Transverse colon (tissue), 4 donors: ENCODE measurements around the gene SLC25A24. TPM values are rescaled to one million over a fixed set of nuclear protein-coding genes. Genes with fewer than 3 reads are reported as not detected.

Experiments used
- DNase-seq: peaks from one replicate; pipeline ENCODE4 v3.0.0-alpha.2; 2019
- H3K27ac ChIP-seq, 4 donors: fragments of 200-600 bp; sonication (generic); 2 replicates each; pipeline ENCODE4 v1.5.1; 2016 to 2018; ENCODE audit warnings: inconsistent platforms in 4 of 4
- H3K27me3 ChIP-seq: fragments of 200-600 bp; sonication (generic); 2 replicates; pipeline ENCODE4 v1.5.1; 2017; ENCODE audit warnings: inconsistent platforms
- H3K36me3 ChIP-seq, 4 donors: fragments of 200-600 bp; sonication (generic); 2 replicates each; pipeline ENCODE4 v1.5.1; 2017 to 2019; ENCODE audit warnings: inconsistent platforms in 4 of 4
- H3K4me1 ChIP-seq, 4 donors: fragments of 200-600 bp; sonication (generic); 2 replicates each; pipeline ENCODE4 v1.5.1; 2017 to 2020; ENCODE audit warnings: inconsistent platforms in 4 of 4
- H3K4me3 ChIP-seq, 4 donors: fragments of 200-600 bp; sonication (generic); 1 replicate in 1 of 4; 2 replicates in 3 of 4; pipeline versions ENCODE4 v1.5.1 to v1.6.1; 2017 to 2019; ENCODE audit warnings: inconsistent platforms in 4 of 4
- H3K9me3 ChIP-seq, 2 donors: fragments of 200-600 bp; sonication (generic); 2 replicates each; pipeline ENCODE4 v1.5.1; 2017 to 2019; ENCODE audit warnings: inconsistent platforms in 2 of 2
- EP300 ChIP-seq: sonication (generic); formaldehyde crosslinking; IDR thresholded peaks from one replicate; pipeline ENCODE4 v1.6.1; 2017; ENCODE audit warnings: antibody characterized with exemption, low read depth
- POLR2A ChIP-seq: fragments of 450-650 bp; IDR thresholded peaks from one replicate; pipeline ENCODE4 v1.6.1; 2016; ENCODE audit warnings: antibody characterized with exemption, mild to moderate bottlenecking, moderate library complexity
- POLR2AphosphoS5 ChIP-seq, 3 donors: sonication (generic); formaldehyde crosslinking; IDR thresholded peaks; one replicate each; pipeline ENCODE4 v1.6.1; 2016; ENCODE audit warnings: antibody characterized with exemption in 3 of 3
- WGBS, 2 donors: methylation state at CpG; one replicate each; pipeline ENCODE4 v1.1.5; 2018; ENCODE audit warnings: low coverage in 1 of 2; 5-methylcytosine and 5-hydroxymethylcytosine counted together
- in situ Hi-C, 4 donors: fragments of 200-750 bp; cut with MboI; loops; one replicate each; pipeline versions ENCODE4 v1.15.0 to v1.15.1; 2017; ENCODE audit warnings: low sequenced_read_pairs in 3 of 4, low pct_ligation_motif_present in 1 of 4, low pct_unique_long_range_greater_than_20kb in 1 of 4
- intact Hi-C: fragments of 100-400 bp; cut with DNase I; formaldehyde crosslinking; loops from one replicate; pipeline ENCODE4 v1.15.1; 2023; ENCODE audit warnings: low total_unique reads
- total RNA-seq, 4 donors: library from RNA; depleted of rRNA; stranded (reverse); fragments of >200 nt; gene quantifications; one replicate each; pipeline ENCODE4 v1.1.0, GENCODE V29; 2016
- TF ChIP-seq, protein P1 (sequence below), 5 experiments: fragments of 200-600 bp in 3 of 5; fragments of 450-650 bp in 2 of 5; sonication (generic) in 3 of 5; IDR thresholded peaks; 1 replicate in 2 of 5; 2 replicates in 3 of 5; pipeline ENCODE4 v1.5.1; 2016 to 2017; ENCODE audit warnings: antibody characterized with exemption in 5 of 5, inconsistent platforms in 3 of 5, mild to moderate bottlenecking in 2 of 5, moderate library complexity in 1 of 5

The SLC25A24 gene
- total RNA-seq, 4 donors from 2014 or later = 56.5 to 83.0 (median 77.3) TPM

DNA sequence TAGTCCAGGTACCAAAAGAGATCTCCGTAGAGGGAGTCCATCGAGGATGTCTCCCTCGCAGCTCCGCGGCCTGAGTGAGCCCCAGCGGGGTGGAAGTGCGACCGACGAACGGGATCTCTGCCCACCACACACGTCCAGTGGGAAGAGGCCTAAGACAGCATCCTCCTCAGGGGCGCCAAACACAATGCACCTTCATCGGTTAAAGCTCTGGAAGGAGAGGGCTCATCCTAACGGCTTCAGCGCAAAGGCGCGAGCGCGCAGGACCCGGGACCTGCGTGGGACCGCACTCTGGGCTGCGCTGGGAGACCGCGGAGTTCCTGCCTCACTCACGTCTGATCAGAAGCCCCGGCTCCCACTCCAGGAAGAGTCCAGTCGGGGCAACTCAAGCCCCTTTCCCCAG is 7.6 kb downstream of the SLC25A24 start:
- H3K9me3 ChIP-seq = no peaks in the 10 kb centered on the region
- intact Hi-C loops = no loop called here
- no peaks in the 10 kb centered on the region for H3K27me3 ChIP-seq
- in situ Hi-C loops = no loop called here
- H3K27ac ChIP-seq = no peak overlapping the region
- TF ChIP-seq POLR2A = no peak
- TF ChIP-seq, protein P1, sequence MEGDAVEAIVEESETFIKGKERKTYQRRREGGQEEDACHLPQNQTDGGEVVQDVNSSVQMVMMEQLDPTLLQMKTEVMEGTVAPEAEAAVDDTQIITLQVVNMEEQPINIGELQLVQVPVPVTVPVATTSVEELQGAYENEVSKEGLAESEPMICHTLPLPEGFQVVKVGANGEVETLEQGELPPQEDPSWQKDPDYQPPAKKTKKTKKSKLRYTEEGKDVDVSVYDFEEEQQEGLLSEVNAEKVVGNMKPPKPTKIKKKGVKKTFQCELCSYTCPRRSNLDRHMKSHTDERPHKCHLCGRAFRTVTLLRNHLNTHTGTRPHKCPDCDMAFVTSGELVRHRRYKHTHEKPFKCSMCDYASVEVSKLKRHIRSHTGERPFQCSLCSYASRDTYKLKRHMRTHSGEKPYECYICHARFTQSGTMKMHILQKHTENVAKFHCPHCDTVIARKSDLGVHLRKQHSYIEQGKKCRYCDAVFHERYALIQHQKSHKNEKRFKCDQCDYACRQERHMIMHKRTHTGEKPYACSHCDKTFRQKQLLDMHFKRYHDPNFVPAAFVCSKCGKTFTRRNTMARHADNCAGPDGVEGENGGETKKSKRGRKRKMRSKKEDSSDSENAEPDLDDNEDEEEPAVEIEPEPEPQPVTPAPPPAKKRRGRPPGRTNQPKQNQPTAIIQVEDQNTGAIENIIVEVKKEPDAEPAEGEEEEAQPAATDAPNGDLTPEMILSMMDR (IDR thresholded peaks at IDR 0.05) = no peak
- no peak for TF ChIP-seq EP300
- TF ChIP-seq POLR2AphosphoS5 (IDR thresholded peaks at IDR 0.05) = no peak
- H3K4me1 ChIP-seq = peaks cover 0 to 7% (median 3%) of the 10 kb centered on the region in 4 donors
- DNase-seq = no peak
- H3K36me3 ChIP-seq = peaks cover 0 to 11% (median 2%) of the 10 kb centered on the region in 4 donors
- WGBS, 2 donors = 98 to 99% methylated on average over 13 to 28 of the region's 28 CpGs
- no peak overlapping the region for H3K4me3 ChIP-seq

DNA sequence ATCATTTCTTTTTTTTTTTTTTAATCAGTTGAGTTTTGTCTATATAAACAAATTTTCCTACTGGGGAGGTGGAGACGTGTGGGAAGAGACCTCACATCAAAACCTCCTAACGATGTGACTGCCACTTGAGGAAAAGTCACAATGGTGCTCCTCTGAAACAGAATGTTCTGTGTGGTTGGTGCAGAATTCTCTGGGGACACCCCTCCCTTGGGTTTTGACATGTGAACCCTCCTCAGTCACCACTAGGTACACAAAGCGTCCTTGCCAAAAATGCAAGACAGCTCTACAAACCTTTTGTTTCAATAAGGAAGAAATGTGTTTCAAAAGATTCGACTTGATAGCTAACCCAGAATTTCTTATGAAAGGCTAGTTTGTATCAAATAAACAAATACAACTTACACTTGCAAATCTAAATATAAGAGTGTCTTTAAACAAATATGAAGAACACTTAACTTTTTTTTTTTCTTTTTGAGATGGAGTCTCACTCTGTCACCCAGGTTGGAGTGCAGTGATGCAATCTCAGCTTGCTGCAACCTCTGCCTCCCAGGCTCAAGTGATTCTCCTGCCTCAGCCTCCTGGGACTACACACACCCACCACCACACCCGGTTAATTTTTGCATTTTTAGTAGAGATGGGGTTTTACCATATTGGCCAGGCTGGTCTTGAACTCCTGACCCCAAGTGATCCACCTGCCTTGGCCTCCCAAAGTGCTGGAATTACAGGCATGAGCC is 9.3 kb downstream of the SLC25A24 start:
- intact Hi-C loops (no loop called here), in situ Hi-C loops (no loop called here)
- WGBS, 2 donors = 80 to 92% methylated on average over 5 of the region's 5 CpGs
- DNase-seq = no peak
- TF ChIP-seq EP300 (no peak), POLR2AphosphoS5 (IDR thresholded peaks at IDR 0.05) (no peak), POLR2A (no peak)
- TF ChIP-seq, protein P1 (IDR thresholded peaks at IDR 0.05) = no peak
- no peaks in the 10 kb centered on the region for H3K4me1 ChIP-seq
- H3K27ac ChIP-seq = no peak overlapping the region
- peaks cover 0 to 11% (median 2%) of the 10 kb centered on the region in 4 donors for H3K36me3 ChIP-seq
- H3K9me3 ChIP-seq = no peaks in the 10 kb centered on the region
- H3K4me3 ChIP-seq = no peak overlapping the region
- H3K27me3 ChIP-seq = no peaks in the 10 kb centered on the region

DNA sequence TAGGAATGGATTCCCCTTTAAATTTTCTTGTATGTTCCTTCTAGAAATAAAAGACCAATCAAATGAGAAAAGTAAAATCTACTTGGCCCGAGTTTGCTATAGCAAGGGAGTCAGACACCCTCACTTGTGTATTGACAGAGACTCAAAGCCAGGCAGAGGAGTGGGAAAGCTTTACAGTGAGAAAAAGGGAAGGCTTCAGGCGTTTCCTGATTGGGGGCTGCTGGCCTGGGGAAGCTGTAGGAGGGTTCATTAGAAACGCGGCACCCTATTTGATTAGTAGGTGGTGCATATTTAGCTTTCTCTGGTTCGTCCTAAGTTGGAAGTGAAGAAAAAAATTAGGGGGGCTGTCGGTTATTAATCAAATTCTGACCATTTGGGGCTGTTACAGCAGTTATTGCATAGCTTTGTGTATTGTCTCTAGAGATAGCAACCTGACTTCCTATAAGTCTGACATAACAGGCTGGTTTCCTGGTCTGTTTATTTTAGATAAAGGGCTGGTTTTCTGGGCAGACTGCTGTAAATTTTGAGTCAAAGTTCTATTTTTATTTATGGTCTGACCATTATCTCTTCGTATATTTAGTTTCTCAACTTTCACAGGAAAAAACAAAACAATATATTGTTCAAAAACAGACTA is 10.0 kb downstream of the SLC25A24 start:
- Histone ChIP-seq H3K36me3 (peaks cover 0 to 11% (median 2%) of the 10 kb centered on the region in 4 donors), H3K27me3 (no peaks in the 10 kb centered on the region), H3K27ac (no peak overlapping the region), H3K4me3 (no peak overlapping the region), H3K9me3 (no peaks in the 10 kb centered on the region), H3K4me1 (no peaks in the 10 kb centered on the region)
- DNase-seq = no peak
- WGBS, 2 donors = 85% methylated on average over 3 to 7 of the region's 7 CpGs
- in situ Hi-C loops (no loop called here), intact Hi-C loops (no loop called here)
- TF ChIP-seq, protein P1 (IDR thresholded peaks at IDR 0.05) = no peak
- TF ChIP-seq POLR2A = no peak
- no peak for TF ChIP-seq EP300
- no peak for TF ChIP-seq POLR2AphosphoS5 (IDR thresholded peaks at IDR 0.05)

DNA sequence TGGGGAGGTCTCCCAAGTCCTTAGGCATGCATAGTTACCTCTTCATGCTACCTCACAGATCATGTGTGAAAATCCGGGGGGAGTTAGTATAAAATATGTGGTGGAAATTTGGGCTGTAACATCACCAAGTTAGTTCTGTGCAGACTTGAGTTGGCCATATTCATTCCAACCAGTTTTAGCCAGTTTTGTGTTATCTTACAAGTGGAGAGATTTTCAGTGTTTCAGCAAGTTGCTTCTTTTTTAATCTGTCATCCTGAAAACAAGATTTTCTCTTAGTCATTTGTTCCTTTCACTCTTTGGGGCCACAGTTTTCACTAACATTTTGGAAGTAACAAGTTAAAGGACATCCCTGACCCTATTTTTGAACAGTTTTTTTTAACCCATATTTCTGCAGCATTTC is 11.3 kb downstream of the SLC25A24 start:
- in situ Hi-C loops (no loop called here), intact Hi-C loops (no loop called here)
- H3K4me1 ChIP-seq = no peaks in the 10 kb centered on the region
- DNase-seq = no peak
- H3K27me3 ChIP-seq = no peaks in the 10 kb centered on the region
- no peaks in the 10 kb centered on the region for H3K9me3 ChIP-seq
- 92 to 95% methylated on average over 1 of the region's 1 CpG for WGBS, 2 donors
- TF ChIP-seq POLR2A (no peak), EP300 (no peak), POLR2AphosphoS5 (IDR thresholded peaks at IDR 0.05) (no peak)
- TF ChIP-seq, protein P1 (IDR thresholded peaks at IDR 0.05) = no peak
- no peak overlapping the region for H3K4me3 ChIP-seq
- H3K27ac ChIP-seq = no peak overlapping the region
- H3K36me3 ChIP-seq = peaks cover 0 to 20% (median 5%) of the 10 kb centered on the region in 4 donors
